WTC11 (cell line): ENCODE data around the gene TLE4. TPM values are rescaled to one million over a fixed set of nuclear protein-coding genes. Genes with fewer than 3 reads are reported as not detected.

ENCODE experiments used
- ATAC-seq: fragments of 200-7000 bp; cut with Tn5 transposase; 2 replicates; pipeline ENCODE4 v1.10.0; 2021; ENCODE audit warnings: mild to moderate bottlenecking, moderate library complexity
- CTCF ChIA-PET: fragments of 300-600 bp; sonication (Branson Sonifier 250); formaldehyde crosslinking; loops from one replicate; lab custom pipeline; 2021; ENCODE audit warnings: antibody characterized with exemption; lab: Charles Lee
- POLR2A ChIA-PET: fragments of 350-600 bp; sonication (Branson Sonifier 250); formaldehyde crosslinking; loops from one replicate; lab custom pipeline; 2021; ENCODE audit warnings: antibody characterized with exemption; lab: Charles Lee
- DNase-seq: peaks from one replicate; pipeline ENCODE4 v3.0.0; 2021; ENCODE audit warnings: low spot score
- H3K27ac Mint-ChIP-seq: 2 replicates; pipeline ENCODE4 v1.8.0; 2021; ENCODE audit warnings: mixed read lengths
- H3K27me3 Mint-ChIP-seq: 2 replicates; pipeline ENCODE4 v1.8.0; 2021; ENCODE audit warnings: low read depth, mild to moderate bottlenecking, moderate library complexity, mixed read lengths
- H3K36me3 Mint-ChIP-seq: 2 replicates; pipeline ENCODE4 v1.8.0; 2021; ENCODE audit warnings: mixed read lengths
- H3K4me1 Mint-ChIP-seq: 2 replicates; pipeline ENCODE4 v1.8.0; 2022; ENCODE audit warnings: mixed read lengths
- H3K4me3 Mint-ChIP-seq: 2 replicates; pipeline ENCODE4 v1.8.0; 2021; ENCODE audit warnings: mild to moderate bottlenecking, moderate library complexity, mixed read lengths
- H3K9me3 Mint-ChIP-seq: 2 replicates; pipeline ENCODE4 v1.8.0; 2021; ENCODE audit warnings: mixed read lengths
- CBFB ChIP-seq: sonication (generic); formaldehyde crosslinking; IDR thresholded peaks from 2 replicates; pipeline ENCODE4 v1.8.1; 2022; ENCODE audit warnings: mild to moderate bottlenecking, low read depth, missing genetic modification reagents
- E2F1 ChIP-seq: sonication (generic); formaldehyde crosslinking; IDR thresholded peaks from 2 replicates; pipeline ENCODE4 v1.8.0; 2022; ENCODE audit warnings: mild to moderate bottlenecking, missing genetic modification reagents
- EMX1 ChIP-seq: fragments of 250-450 bp; sonication (Bioruptor Pico); IDR thresholded peaks from 2 replicates; pipeline ENCODE4 v1.8.0; 2021; ENCODE audit warnings: mild to moderate bottlenecking
- FOXP4 ChIP-seq: sonication (generic); formaldehyde crosslinking; IDR thresholded peaks from 2 replicates; pipeline ENCODE4 v1.8.0; 2022; ENCODE audit warnings: mild to moderate bottlenecking, missing genetic modification reagents
- GABPB1 ChIP-seq: sonication (generic); formaldehyde crosslinking; IDR thresholded peaks from 2 replicates; pipeline ENCODE4 v1.8.1; 2023; ENCODE audit warnings: mild to moderate bottlenecking, missing genetic modification reagents
- GTF2I ChIP-seq: fragments of 250-450 bp; sonication (Bioruptor Pico); conservative IDR thresholded peaks from 2 replicates; pipeline ENCODE4 v1.4.0; 2021; ENCODE audit warnings: mild to moderate bottlenecking
- JUN ChIP-seq: sonication (generic); formaldehyde crosslinking; IDR thresholded peaks from 2 replicates; pipeline ENCODE4 v1.8.0; 2023; ENCODE audit warnings: mild to moderate bottlenecking, missing genetic modification reagents
- NR3C1 ChIP-seq: sonication (generic); formaldehyde crosslinking; conservative IDR thresholded peaks from 2 replicates; pipeline ENCODE4 v1.8.1; 2023; ENCODE audit warnings: low read depth, mild to moderate bottlenecking, missing genetic modification reagents
- PRDM15 ChIP-seq: sonication (generic); formaldehyde crosslinking; IDR thresholded peaks from 2 replicates; pipeline ENCODE4 v1.8.0; 2022; ENCODE audit warnings: missing genetic modification reagents
- TEAD4 ChIP-seq: sonication (generic); formaldehyde crosslinking; IDR thresholded peaks from 2 replicates; pipeline ENCODE4 v1.8.0; 2022; ENCODE audit warnings: mild to moderate bottlenecking, missing genetic modification reagents
- USF2 ChIP-seq: sonication (generic); formaldehyde crosslinking; IDR thresholded peaks from 2 replicates; pipeline ENCODE4 v1.8.1; 2023; ENCODE audit warnings: mild to moderate bottlenecking, missing genetic modification reagents, moderate library complexity
- total RNA-seq: library from RNA; stranded (reverse); gene quantifications from 3 replicates; pipeline ENCODE4 v1.2.3, GENCODE V29; 2021
- TF ChIP-seq, protein P1 (sequence below): sonication (generic); formaldehyde crosslinking; IDR thresholded peaks from 2 replicates; pipeline ENCODE4 v1.8.0; 2023; ENCODE audit warnings: mild to moderate bottlenecking, missing genetic modification reagents
- TF ChIP-seq, protein P2 (sequence below): fragments of 200-600 bp; IDR thresholded peaks from 2 replicates; pipeline ENCODE4 v1.8.0; 2022; ENCODE audit warnings: antibody characterized with exemption
- TF ChIP-seq, protein P3 (sequence below): sonication (generic); formaldehyde crosslinking; IDR thresholded peaks from 2 replicates; pipeline ENCODE4 v1.8.1; 2023; ENCODE audit warnings: mild to moderate bottlenecking, missing genetic modification reagents, borderline replicate concordance

TLE4 gene
- total RNA-seq, 1 experiment from 2014 or later, result 48.1 TPM

GRCh38 chr9:79600466-79600865 is 28.7 kb downstream of the TLE4 start (continued):
- TF ChIP-seq, protein P1, sequence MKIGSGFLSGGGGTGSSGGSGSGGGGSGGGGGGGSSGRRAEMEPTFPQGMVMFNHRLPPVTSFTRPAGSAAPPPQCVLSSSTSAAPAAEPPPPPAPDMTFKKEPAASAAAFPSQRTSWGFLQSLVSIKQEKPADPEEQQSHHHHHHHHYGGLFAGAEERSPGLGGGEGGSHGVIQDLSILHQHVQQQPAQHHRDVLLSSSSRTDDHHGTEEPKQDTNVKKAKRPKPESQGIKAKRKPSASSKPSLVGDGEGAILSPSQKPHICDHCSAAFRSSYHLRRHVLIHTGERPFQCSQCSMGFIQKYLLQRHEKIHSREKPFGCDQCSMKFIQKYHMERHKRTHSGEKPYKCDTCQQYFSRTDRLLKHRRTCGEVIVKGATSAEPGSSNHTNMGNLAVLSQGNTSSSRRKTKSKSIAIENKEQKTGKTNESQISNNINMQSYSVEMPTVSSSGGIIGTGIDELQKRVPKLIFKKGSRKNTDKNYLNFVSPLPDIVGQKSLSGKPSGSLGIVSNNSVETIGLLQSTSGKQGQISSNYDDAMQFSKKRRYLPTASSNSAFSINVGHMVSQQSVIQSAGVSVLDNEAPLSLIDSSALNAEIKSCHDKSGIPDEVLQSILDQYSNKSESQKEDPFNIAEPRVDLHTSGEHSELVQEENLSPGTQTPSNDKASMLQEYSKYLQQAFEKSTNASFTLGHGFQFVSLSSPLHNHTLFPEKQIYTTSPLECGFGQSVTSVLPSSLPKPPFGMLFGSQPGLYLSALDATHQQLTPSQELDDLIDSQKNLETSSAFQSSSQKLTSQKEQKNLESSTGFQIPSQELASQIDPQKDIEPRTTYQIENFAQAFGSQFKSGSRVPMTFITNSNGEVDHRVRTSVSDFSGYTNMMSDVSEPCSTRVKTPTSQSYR, result no peak
- TF ChIP-seq EMX1 (no peak), GTF2I (no peak), E2F1 (no peak), USF2 (no peak)
- TF ChIP-seq, protein P2, sequence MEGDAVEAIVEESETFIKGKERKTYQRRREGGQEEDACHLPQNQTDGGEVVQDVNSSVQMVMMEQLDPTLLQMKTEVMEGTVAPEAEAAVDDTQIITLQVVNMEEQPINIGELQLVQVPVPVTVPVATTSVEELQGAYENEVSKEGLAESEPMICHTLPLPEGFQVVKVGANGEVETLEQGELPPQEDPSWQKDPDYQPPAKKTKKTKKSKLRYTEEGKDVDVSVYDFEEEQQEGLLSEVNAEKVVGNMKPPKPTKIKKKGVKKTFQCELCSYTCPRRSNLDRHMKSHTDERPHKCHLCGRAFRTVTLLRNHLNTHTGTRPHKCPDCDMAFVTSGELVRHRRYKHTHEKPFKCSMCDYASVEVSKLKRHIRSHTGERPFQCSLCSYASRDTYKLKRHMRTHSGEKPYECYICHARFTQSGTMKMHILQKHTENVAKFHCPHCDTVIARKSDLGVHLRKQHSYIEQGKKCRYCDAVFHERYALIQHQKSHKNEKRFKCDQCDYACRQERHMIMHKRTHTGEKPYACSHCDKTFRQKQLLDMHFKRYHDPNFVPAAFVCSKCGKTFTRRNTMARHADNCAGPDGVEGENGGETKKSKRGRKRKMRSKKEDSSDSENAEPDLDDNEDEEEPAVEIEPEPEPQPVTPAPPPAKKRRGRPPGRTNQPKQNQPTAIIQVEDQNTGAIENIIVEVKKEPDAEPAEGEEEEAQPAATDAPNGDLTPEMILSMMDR, result no peak

- no peak overlapping the region for H3K27ac Mint-ChIP-seq
- DNase-seq, result no peak
- no peaks in the 10 kb centered on the region for H3K27me3 Mint-ChIP-seq
- peaks cover 32% of the 10 kb centered on the region for H3K36me3 Mint-ChIP-seq
- peaks cover 9% of the 10 kb centered on the region; the same call in 1 of the 2 replicates for H3K4me1 Mint-ChIP-seq
- CTCF ChIA-PET, result interaction anchor here (0.5 kb wide), 1 partner anchor 1235 kb away, joined by 3 read pairs; no protein-coding TSS in a partner anchor
- no peak for ATAC-seq
- peaks cover 26% of the 10 kb centered on the region for H3K9me3 Mint-ChIP-seq
- POLR2A ChIA-PET, result no interaction called here
- no peak overlapping the region for H3K4me3 Mint-ChIP-seq
- TF ChIP-seq JUN (CRISPR knock-in tag) (no peak), GABPB1 (CRISPR knock-in tag) (no peak), NR3C1 (CRISPR knock-in tag) (no peak), E2F1 (no peak), PRDM15 (CRISPR knock-in tag) (no peak), CBFB (no peak), TEAD4 (CRISPR knock-in tag) (no peak), FOXP4 (CRISPR knock-in tag) (no peak)
- TF ChIP-seq, protein P3, sequence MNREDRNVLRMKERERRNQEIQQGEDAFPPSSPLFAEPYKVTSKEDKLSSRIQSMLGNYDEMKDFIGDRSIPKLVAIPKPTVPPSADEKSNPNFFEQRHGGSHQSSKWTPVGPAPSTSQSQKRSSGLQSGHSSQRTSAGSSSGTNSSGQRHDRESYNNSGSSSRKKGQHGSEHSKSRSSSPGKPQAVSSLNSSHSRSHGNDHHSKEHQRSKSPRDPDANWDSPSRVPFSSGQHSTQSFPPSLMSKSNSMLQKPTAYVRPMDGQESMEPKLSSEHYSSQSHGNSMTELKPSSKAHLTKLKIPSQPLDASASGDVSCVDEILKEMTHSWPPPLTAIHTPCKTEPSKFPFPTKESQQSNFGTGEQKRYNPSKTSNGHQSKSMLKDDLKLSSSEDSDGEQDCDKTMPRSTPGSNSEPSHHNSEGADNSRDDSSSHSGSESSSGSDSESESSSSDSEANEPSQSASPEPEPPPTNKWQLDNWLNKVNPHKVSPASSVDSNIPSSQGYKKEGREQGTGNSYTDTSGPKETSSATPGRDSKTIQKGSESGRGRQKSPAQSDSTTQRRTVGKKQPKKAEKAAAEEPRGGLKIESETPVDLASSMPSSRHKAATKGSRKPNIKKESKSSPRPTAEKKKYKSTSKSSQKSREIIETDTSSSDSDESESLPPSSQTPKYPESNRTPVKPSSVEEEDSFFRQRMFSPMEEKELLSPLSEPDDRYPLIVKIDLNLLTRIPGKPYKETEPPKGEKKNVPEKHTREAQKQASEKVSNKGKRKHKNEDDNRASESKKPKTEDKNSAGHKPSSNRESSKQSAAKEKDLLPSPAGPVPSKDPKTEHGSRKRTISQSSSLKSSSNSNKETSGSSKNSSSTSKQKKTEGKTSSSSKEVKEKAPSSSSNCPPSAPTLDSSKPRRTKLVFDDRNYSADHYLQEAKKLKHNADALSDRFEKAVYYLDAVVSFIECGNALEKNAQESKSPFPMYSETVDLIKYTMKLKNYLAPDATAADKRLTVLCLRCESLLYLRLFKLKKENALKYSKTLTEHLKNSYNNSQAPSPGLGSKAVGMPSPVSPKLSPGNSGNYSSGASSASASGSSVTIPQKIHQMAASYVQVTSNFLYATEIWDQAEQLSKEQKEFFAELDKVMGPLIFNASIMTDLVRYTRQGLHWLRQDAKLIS (CRISPR knock-in tag), result no peak
- TF ChIP-seq, protein P2, result no peak
These were observed 31.6 kb downstream of the TLE4 start for GRCh38 chr9:79603222-79603920.
